OCI-LY1 (cell line): ENCODE data around the gene GFI1B.

Experiments
- EZH2 ChIP-seq: fragments of 200-600 bp; sonication (generic), shearing (Covaris generic); IDR thresholded peaks from 2 replicates; pipeline ENCODE4 v1.8.0; 2017; ENCODE audit warnings: borderline replicate concordance, mixed run types, mild to moderate bottlenecking, antibody characterized with exemption, low read length, moderate library complexity, mixed read lengths
- TF ChIP-seq, protein P1 (sequence below): fragments of 200-600 bp; sonication (generic), shearing (Covaris generic); IDR thresholded peaks from 2 replicates; pipeline ENCODE4 v1.5.1; 2017; ENCODE audit warnings: mild to moderate bottlenecking, antibody characterized with exemption, low read length, moderate library complexity, mixed read lengths

DNA sequence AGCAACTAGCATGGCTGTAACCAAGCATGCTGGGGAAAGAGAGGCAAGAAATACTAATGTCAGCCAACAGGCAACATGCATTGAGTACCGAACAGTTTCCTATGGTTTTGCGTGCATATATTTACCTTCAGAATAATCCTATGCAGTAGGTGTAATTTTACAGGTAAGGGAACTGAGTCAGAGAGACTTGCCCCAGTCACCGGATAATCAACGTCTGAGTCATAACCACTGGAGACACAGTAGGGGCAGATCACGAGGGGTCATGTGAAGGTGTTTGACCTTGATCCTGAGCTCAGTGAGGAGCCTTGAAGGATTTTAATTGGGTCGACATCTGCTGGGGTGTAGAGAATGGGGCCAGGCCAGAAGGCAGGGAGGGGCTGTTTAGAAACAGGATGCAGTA is 20.7 kb upstream of the GFI1B start:
- TF ChIP-seq, protein P1, sequence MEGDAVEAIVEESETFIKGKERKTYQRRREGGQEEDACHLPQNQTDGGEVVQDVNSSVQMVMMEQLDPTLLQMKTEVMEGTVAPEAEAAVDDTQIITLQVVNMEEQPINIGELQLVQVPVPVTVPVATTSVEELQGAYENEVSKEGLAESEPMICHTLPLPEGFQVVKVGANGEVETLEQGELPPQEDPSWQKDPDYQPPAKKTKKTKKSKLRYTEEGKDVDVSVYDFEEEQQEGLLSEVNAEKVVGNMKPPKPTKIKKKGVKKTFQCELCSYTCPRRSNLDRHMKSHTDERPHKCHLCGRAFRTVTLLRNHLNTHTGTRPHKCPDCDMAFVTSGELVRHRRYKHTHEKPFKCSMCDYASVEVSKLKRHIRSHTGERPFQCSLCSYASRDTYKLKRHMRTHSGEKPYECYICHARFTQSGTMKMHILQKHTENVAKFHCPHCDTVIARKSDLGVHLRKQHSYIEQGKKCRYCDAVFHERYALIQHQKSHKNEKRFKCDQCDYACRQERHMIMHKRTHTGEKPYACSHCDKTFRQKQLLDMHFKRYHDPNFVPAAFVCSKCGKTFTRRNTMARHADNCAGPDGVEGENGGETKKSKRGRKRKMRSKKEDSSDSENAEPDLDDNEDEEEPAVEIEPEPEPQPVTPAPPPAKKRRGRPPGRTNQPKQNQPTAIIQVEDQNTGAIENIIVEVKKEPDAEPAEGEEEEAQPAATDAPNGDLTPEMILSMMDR, result no peak
- no peak for TF ChIP-seq EZH2
